ENCODE measurements around the gene INPPL1. TPM values are rescaled to one million over a fixed set of nuclear protein-coding genes. Genes with fewer than 3 reads are reported as not detected.
"Not testable (repeated sequence)": the region's sequence is repeated elsewhere in the genome, so short reads cannot be mapped to it uniquely, and the experiment has no call there.

INPPL1 gene
- total and polyA plus RNA-seq, 10 of the 15 experiments (the other 5 are each of a cell fraction or from before 2014, with no cell fraction given), result 0.47 to 116 (median 43.4) TPM

DNA sequence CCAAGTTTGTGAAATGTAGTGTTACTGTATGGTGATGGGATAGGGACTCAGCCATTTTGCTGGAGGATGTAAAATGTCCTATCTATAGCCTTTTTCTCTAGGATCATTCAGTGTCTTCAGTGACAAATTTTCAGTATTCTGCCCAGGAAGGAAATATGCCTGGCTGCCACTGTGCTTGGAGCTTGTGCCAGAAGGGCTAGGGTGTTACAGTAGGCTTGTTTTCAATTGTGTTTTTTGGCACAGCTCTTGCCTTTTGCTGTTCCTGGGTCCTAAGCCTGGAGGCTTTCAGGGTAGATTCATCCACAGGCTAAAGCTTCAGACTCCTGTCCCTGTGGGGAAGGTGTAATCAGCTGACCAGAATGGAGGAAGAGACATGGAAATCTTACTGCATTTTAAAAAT, 41.4 kb downstream of the INPPL1 start (continued):
- TF ChIP-seq, protein P1, sequence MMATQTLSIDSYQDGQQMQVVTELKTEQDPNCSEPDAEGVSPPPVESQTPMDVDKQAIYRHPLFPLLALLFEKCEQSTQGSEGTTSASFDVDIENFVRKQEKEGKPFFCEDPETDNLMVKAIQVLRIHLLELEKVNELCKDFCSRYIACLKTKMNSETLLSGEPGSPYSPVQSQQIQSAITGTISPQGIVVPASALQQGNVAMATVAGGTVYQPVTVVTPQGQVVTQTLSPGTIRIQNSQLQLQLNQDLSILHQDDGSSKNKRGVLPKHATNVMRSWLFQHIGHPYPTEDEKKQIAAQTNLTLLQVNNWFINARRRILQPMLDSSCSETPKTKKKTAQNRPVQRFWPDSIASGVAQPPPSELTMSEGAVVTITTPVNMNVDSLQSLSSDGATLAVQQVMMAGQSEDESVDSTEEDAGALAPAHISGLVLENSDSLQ (IDR thresholded peaks at IDR 0.05), result no peak
- TF ChIP-seq, protein P2, sequence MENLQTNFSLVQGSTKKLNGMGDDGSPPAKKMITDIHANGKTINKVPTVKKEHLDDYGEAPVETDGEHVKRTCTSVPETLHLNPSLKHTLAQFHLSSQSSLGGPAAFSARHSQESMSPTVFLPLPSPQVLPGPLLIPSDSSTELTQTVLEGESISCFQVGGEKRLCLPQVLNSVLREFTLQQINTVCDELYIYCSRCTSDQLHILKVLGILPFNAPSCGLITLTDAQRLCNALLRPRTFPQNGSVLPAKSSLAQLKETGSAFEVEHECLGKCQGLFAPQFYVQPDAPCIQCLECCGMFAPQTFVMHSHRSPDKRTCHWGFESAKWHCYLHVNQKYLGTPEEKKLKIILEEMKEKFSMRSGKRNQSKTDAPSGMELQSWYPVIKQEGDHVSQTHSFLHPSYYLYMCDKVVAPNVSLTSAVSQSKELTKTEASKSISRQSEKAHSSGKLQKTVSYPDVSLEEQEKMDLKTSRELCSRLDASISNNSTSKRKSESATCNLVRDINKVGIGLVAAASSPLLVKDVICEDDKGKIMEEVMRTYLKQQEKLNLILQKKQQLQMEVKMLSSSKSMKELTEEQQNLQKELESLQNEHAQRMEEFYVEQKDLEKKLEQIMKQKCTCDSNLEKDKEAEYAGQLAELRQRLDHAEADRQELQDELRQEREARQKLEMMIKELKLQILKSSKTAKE (IDR thresholded peaks at IDR 0.05; ENCODE audit: low read depth, poor library complexity, severe bottlenecking), result no peak
- TF ChIP-seq, protein P3, sequence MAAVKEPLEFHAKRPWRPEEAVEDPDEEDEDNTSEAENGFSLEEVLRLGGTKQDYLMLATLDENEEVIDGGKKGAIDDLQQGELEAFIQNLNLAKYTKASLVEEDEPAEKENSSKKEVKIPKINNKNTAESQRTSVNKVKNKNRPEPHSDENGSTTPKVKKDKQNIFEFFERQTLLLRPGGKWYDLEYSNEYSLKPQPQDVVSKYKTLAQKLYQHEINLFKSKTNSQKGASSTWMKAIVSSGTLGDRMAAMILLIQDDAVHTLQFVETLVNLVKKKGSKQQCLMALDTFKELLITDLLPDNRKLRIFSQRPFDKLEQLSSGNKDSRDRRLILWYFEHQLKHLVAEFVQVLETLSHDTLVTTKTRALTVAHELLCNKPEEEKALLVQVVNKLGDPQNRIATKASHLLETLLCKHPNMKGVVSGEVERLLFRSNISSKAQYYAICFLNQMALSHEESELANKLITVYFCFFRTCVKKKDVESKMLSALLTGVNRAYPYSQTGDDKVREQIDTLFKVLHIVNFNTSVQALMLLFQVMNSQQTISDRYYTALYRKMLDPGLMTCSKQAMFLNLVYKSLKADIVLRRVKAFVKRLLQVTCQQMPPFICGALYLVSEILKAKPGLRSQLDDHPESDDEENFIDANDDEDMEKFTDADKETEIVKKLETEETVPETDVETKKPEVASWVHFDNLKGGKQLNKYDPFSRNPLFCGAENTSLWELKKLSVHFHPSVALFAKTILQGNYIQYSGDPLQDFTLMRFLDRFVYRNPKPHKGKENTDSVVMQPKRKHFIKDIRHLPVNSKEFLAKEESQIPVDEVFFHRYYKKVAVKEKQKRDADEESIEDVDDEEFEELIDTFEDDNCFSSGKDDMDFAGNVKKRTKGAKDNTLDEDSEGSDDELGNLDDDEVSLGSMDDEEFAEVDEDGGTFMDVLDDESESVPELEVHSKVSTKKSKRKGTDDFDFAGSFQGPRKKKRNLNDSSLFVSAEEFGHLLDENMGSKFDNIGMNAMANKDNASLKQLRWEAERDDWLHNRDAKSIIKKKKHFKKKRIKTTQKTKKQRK (IDR thresholded peaks at IDR 0.05; ENCODE audit: low read depth, low read length), result no peak
- TF ChIP-seq GATAD2B (conservative IDR thresholded peaks at IDR 0.05; ENCODE audit: low read depth), result no peak
- TF ChIP-seq, protein P4, sequence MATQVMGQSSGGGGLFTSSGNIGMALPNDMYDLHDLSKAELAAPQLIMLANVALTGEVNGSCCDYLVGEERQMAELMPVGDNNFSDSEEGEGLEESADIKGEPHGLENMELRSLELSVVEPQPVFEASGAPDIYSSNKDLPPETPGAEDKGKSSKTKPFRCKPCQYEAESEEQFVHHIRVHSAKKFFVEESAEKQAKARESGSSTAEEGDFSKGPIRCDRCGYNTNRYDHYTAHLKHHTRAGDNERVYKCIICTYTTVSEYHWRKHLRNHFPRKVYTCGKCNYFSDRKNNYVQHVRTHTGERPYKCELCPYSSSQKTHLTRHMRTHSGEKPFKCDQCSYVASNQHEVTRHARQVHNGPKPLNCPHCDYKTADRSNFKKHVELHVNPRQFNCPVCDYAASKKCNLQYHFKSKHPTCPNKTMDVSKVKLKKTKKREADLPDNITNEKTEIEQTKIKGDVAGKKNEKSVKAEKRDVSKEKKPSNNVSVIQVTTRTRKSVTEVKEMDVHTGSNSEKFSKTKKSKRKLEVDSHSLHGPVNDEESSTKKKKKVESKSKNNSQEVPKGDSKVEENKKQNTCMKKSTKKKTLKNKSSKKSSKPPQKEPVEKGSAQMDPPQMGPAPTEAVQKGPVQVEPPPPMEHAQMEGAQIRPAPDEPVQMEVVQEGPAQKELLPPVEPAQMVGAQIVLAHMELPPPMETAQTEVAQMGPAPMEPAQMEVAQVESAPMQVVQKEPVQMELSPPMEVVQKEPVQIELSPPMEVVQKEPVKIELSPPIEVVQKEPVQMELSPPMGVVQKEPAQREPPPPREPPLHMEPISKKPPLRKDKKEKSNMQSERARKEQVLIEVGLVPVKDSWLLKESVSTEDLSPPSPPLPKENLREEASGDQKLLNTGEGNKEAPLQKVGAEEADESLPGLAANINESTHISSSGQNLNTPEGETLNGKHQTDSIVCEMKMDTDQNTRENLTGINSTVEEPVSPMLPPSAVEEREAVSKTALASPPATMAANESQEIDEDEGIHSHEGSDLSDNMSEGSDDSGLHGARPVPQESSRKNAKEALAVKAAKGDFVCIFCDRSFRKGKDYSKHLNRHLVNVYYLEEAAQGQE (IDR thresholded peaks at IDR 0.05; ENCODE audit: low read depth, low read length), result no peak
- TF ChIP-seq FOS (IDR thresholded peaks at IDR 0.05; ENCODE audit: borderline replicate concordance, extremely low read depth, insufficient read length), result no peak
- TF ChIP-seq RAD21 (IDR thresholded peaks at IDR 0.05; ENCODE audit: insufficient read depth, low read depth, low read length), result no peak
- no peak for TF ChIP-seq STAT1 (conservative IDR thresholded peaks at IDR 0.05)

DNA sequence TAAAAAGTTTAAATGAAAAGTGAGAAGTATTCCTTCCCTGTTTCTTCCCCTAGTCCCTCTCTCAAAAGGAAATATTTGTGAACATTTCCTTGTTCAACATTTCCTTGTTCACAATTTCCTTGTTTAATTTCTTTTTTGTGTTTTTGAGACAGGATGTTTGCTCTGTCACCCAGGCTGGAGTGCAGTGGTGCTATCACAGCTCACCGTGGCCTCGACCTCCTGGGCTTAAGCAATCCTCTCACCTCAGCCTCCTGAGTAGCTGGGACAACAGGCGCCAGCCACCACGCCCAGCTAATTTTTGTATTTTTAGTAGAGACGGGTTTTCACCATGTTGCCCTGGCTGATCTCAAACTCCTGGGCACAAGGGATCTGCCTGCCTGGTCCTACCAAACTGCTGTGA, 42.4 kb downstream of the INPPL1 start:
- intact Hi-C loops (cut with micrococcal nuclease; ENCODE audit: unreplicated experiment), result not testable (repeated sequence)
- POLR2A ChIA-PET, result interaction anchor here (1.1 kb wide), 1 partner anchor 122 kb away, joined by 4 read pairs; no protein-coding TSS in a partner anchor

More for the DNA sequence above, 42.4 kb downstream of the INPPL1 start:
- H2AFZ ChIP-seq (ENCODE audit: control insufficient read depth, low read depth, low read length); H3K79me2 ChIP-seq (ENCODE audit: control insufficient read depth, insufficient read depth, low read length); ATAC-seq; in situ Hi-C loops (cut with MboI); H3K4me2 ChIP-seq (ENCODE audit: control insufficient read depth, insufficient read depth); H3K4me1 ChIP-seq (ENCODE audit: control insufficient read depth, insufficient read depth, low read length); FAIRE-seq; H3K9me3 ChIP-seq (replicated peaks; ENCODE audit: control insufficient read depth, insufficient read depth, low read length); H3K27me3 ChIP-seq (replicated peaks in 1 of 2; ENCODE audit: control insufficient read depth in 2 of 2, insufficient read depth in 2 of 2, low read length in 1 of 2); H3K27ac ChIP-seq (ENCODE audit: control insufficient read depth, insufficient read depth); DNase-seq (ENCODE audit: low read depth, low spot score); H3K36me3 ChIP-seq (ENCODE audit: control insufficient read depth in 2 of 2, insufficient read depth in 2 of 2, low read length in 1 of 2); H3K9ac ChIP-seq (ENCODE audit: control insufficient read depth, insufficient read depth, low read length); H4K20me1 ChIP-seq (ENCODE audit: control insufficient read depth, insufficient read depth); BruUV-seq (replicated peaks); H3K4me3 ChIP-seq: not testable (repeated sequence)
- SMC1A ChIA-PET (ENCODE audit: uncharacterized antibody, unreplicated experiment), result interaction anchor here (1.2 to 3.6 kb wide), 3 partner anchors 12 to 164 kb away, joined by 4 to 13 read pairs (median 5); no protein-coding TSS in a partner anchor
- WGBS (ENCODE audit: insufficient coverage, insufficient replicate concordance, low lambda C conversion rate, missing lambda C conversion rate), result 33% methylated on average over 5 of the region's 5 CpGs
- RAD21 ChIA-PET (ENCODE audit: unreplicated experiment), result interaction anchor here (0.9 kb wide), 1 partner anchor 164 kb away, joined by 3 read pairs; no protein-coding TSS in a partner anchor
- CTCF ChIA-PET, result interaction anchor here (1.5 to 4.0 kb wide), 4 partner anchors 10 to 165 kb away, joined by 3 to 22 read pairs (median 5); no protein-coding TSS in a partner anchor
